ENCODE data around the gene FGF4.
"Not testable (repeated sequence)": the region's sequence is repeated elsewhere in the genome, so short reads cannot be mapped to it uniquely, and the experiment has no call there.

GRCh38 chr11:69764918-69765317, 10.2 kb downstream of the FGF4 start:
- not testable (repeated sequence) for TF ChIP-seq CTCF, POLR2A (IDR thresholded peaks at IDR 0.05)

Data from body of pancreas (tissue), 4 donors.